NCI-H748 (cell line): ENCODE results near the gene TRIM60.
"Not testable (repeated sequence)": the region's sequence is repeated elsewhere in the genome, so short reads cannot be mapped to it uniquely, and the experiment has no call there.

ENCODE experiments used
- DNase-seq: peaks from one replicate; lab custom pipeline; 2025; ENCODE audit not compliant: unreplicated experiment; lab: John Stamatoyannopoulos, UW

The TRIM60 gene

GRCh38 chr4:165052627-165053026 is 20.8 kb downstream of the TRIM60 start:
- DNase-seq = no peak

DNA sequence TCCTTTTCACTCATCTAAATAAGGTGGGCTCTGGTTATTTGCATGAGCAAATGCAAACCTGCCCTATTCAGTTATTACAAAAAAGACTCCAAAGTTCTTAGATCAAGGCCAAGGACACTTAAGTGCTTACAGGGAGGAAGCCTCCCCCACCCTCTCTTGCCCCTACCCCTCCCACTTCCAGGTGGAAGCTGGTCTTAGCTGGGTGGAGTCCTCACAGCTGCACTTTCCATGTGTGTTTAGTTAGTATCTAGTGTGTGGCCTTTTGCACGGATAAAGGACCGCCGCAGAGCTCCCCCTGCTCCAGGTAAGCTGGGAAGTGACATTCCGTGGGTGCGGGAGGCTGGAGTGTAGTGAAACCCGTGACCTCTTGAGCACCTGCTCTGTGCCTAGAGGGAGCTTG is 21.8 kb downstream of the TRIM60 start, which contains the start of gene TRIM75:
TSS of gene TRIM75 (plus strand) at position 222 of the 400 bp plus-strand sequence. CDS start 5,282 bp downstream, outside the sequence.
- DNase-seq = no peak

DNA sequence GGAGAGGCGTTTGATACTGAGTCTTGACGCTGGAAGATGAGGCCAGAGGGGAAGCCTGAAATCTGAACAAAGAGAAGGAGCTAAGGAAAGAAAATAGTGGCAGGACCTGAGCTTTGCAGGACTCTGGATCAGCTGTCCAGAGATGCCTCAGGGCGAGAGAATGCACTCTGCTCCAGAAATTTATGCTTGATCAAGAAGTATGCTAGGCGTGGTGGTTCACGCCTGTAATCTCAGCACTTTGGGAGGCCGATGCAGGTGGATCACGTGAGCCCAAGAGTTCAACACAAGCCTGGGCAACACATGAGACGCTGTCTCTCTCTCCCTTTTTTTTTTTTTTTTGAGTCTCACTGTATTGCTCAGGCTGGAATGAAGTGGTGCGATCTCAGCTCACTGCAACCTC is 23.8 kb downstream of the TRIM60 start:
- no peak for DNase-seq

- DNase-seq = no peak
These were observed 26.9 kb downstream of the TRIM60 start for GRCh38 chr4:165058666-165059065.

GRCh38 chr4:165059386-165059785 is 27.6 kb downstream of the TRIM60 start:
- peak; percentile 28 for DNase-seq

DNA sequence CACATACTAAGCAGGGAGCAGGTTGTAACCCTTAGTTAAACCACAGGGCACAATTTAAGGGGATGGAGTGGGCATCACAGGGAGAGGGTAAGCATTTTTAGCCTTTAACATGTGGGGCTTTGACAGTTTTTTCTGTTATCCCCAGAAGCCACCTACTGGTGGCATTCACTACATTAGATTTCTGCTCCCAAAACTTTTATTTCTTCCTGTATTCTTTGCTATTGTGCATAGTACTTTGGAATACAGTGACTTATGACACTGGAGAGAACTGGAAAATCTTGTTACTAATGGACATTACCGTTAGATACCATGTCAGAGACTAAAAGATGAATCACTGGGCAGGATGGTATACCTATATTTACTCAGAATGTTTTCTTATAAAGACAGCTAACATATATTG is 29.1 kb downstream of the TRIM60 start:
- no peak for DNase-seq

DNA sequence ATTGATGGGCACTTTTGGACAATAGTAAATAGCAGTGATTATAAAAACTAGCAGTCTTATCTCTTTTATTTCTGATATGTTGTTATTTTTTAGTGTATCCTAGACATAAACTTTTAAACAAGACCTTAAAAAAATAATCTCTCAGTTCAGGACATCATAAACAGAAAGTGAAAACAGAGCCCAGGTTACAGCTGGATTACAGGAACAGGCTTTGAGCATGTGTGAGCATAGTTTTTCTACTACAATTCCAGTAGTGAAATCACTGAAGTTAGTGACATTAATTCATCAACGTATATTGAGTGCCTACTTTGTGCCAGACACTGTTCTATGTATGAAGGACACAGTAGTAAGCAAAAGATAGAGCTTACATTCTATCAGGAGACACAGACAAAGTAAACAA is 38.8 kb downstream of the TRIM60 start:
- DNase-seq = no peak

GRCh38 chr4:165073346-165073745 is 41.5 kb downstream of the TRIM60 start:
- DNase-seq = not testable (repeated sequence)

DNA sequence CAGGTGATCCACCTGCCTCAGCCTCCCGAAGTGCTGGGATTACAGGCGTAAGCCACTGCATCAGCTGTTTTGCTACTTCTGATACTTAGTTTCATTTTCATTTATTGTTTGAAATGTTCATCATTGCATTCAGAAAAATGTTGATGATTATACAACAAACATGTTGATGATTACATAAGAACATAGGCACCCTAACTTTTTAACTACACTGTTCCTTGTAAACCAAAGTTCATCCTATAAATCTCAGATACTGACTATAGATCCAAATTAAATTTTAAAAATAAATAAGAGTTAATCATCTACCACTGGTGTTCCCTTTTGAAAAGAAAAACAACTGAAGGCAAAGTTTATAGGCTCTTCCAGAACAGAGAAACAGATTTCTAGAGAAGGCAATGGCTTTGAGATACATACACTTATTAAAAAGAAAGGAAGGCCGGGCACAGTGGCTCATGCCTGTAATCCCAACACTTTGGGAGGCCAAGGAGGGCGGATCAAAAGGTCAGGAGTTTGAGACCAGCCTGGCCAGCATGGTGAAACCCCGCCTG is 45.3 kb downstream of the TRIM60 start:
- no peak for DNase-seq

DNA sequence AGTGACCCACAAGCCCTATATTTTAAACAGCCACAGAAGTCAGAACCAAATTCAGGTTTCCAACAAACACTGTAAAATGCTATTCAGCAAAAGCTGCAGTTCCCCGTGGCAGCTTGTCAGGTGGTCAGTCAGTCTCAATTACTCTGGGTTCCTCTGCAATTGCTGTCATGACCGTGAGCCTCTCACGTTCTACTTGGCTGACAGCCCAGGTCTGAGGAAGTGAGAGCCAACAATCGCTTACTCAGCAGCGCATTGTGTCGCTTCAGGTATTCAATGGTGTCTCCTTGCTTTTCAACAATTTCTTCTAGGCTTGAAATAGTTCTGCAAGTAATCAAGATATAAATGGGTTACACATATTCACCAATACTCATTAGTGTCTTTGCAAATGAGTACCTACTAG is 47.7 kb downstream of the TRIM60 start:
- DNase-seq = peak; percentile 76

GRCh38 chr4:165084787-165085186 is 53.0 kb downstream of the TRIM60 start:
- DNase-seq = not testable (repeated sequence)

GRCh38 chr4:165085946-165086345 is 54.1 kb downstream of the TRIM60 start:
- DNase-seq = no peak

- DNase-seq = no peak
These were observed 56.6 kb downstream of the TRIM60 start for GRCh38 chr4:165088366-165088765.
